Heart left ventricle (tissue), 13 donors: ENCODE data around the gene TLE1.

Source experiments
- CTCF ChIP-seq, 12 donors: fragments of 200-600 bp; sonication (generic) in 4 of 12; IDR thresholded peaks; one replicate each; pipeline versions ENCODE4 v1.5.0 to v1.8.0; 2018 to 2022; ENCODE audit warnings: antibody characterized with exemption in 12 of 12, mild to moderate bottlenecking in 5 of 12
- POLR2A ChIP-seq, 2 donors: fragments of 450-650 bp; IDR thresholded peaks; one replicate each; pipeline ENCODE4 v1.6.1; 2017; ENCODE audit warnings: antibody characterized with exemption in 2 of 2, mild to moderate bottlenecking in 2 of 2, moderate library complexity in 2 of 2
- donor health status: ischemic (EF 13 %, LVEDD 7.1; RV severe dilation, severe dysfunction).
- donor health status: DM: no; HTN: yes; CAD: no.
- donor health status: DM: no; HTN: no; CAD: no.
- donor health status: ischemic (EF 25% LVEDD 6.9; RV normal size, moderate dysfunction).
- donor health status: ischemic (EF 25% LVEDD 5.7; RV mildly dilated, moderate dysfunction).
- donor health status: ischemic (EF 35%, LVEDD 5.7; RV mildly dilated, moderate dysfunction).
- donor health status: nonischemic (EF 11% LVEDD 7.7; RV severe dilation, severe dysfunction).
- donor health status: DM: yes; HTN: yes; CAD: no.
- donor health status: PGD.
- donor health status: ischemic (EF 29% LVEDD 5.4; RV normal size, mild dysfunction).
- donor health status: nonischemic (EF 23%, LVEDD 6.1; RV moderate dilation, normal function).

GRCh38 chr9:81661339-81661738 lies 28.0 kb downstream of the TLE1 start:
- TF ChIP-seq CTCF (IDR thresholded peaks at IDR 0.05), result no peak
- TF ChIP-seq POLR2A (IDR thresholded peaks at IDR 0.05), result no peak
